ENCODE results near the gene FZD10. TPM values are rescaled to one million over a fixed set of nuclear protein-coding genes. Genes with fewer than 3 reads are reported as not detected.

FZD10 gene
- polyA plus RNA-seq, 1 donor (not counting 4 experiments of a cell fraction or from before 2014, with no cell fraction given) = 0.55 TPM

DNA sequence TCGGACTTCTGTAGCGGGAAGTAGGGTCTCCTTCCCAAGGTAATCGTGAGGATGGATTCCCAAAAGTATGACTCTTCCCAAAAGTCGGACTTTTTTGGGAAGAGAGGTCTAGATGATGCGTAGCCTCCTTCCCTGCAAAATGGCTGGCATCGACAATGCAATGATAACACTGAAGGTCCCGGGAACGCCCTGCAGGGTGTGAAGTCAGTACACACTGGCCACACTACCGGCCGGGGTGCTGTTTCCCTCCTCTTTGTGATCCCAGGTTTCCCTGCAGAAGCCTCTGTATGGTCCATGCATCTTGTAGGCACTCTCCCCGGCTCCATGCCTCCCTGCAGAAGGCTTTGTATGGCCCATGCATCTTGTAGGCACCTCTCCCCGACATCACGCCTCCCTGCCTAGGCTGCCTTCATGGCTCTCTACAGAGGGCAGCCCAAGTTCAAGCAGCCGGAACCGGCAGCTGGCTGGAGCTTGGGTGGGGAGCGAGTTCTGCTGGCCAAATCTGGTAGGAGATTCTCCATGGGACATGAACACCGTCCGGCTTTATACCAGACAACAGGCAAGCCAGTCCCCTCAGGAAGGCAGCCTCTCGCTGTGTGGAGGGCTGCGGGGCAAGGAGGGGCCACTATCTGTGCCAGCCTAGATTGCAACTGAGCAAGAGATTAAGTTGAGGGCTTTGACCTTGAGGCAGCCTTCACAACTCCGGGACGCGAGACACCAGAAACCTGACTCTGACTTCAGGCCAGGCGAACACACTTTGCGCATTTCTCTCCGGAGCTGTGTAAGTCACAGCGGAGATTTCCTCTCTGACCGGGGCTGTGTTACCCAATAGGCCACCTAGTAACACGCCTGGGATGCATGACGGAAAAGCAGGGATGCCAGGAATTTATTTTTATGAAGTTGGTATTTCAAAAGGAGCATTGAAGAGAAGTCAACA lies 23.5 kb downstream of the FZD10 start:
- Histone ChIP-seq H4K20me1 (ENCODE audit: control insufficient read depth, extremely low read depth, insufficient read depth, low read length) (no peaks in the 10 kb centered on the region), H3K27ac (ENCODE audit: control insufficient read depth, insufficient read depth, low read length) (no peak overlapping the region), H3K79me2 (ENCODE audit: control insufficient read depth, insufficient read depth, low read length) (no peaks in the 10 kb centered on the region), H3K4me2 (ENCODE audit: control insufficient read depth, extremely low read depth, insufficient read depth, low read depth, low read length) (no peak overlapping the region), H3K9me3 (ENCODE audit: control insufficient read depth, low read depth, low read length) (no peaks in the 10 kb centered on the region), H3K27me3 (ENCODE audit: control insufficient read depth, extremely low read depth, insufficient read depth, low read length) (no peaks in the 10 kb centered on the region), H3K9me1 (ENCODE audit: control insufficient read depth, extremely low read depth, insufficient read depth, low read length) (no peaks in the 10 kb centered on the region), H3K9ac (ENCODE audit: control insufficient read depth, extremely low read depth, insufficient read depth, low read length) (no peak overlapping the region), H2AFZ (ENCODE audit: control insufficient read depth, low read length) (no peak overlapping the region), H3K4me1 (ENCODE audit: control insufficient read depth, extremely low read depth, insufficient read depth, low read length) (peaks cover 11% of the 10 kb centered on the region), H3K36me3 (ENCODE audit: control insufficient read depth in 2 of 2, extremely low read depth in 1 of 2, insufficient read depth in 2 of 2, low read length in 2 of 2) (no peaks in the 10 kb centered on the region), H3K4me3 (ENCODE audit: control insufficient read depth in 2 of 3, extremely low read depth in 1 of 3, insufficient read depth in 2 of 3, low read depth in 1 of 3, low read length in 3 of 3) (no peak overlapping the region)
- dilution Hi-C loops (cut with MboI; ENCODE audit: extremely low pct_ligation_motif_present, low sequenced_read_pairs) = no loop called here
- FAIRE-seq (no peak), DNase-seq (ENCODE audit: low read depth, low spot score) (no peak)
- TF ChIP-seq, protein P1, sequence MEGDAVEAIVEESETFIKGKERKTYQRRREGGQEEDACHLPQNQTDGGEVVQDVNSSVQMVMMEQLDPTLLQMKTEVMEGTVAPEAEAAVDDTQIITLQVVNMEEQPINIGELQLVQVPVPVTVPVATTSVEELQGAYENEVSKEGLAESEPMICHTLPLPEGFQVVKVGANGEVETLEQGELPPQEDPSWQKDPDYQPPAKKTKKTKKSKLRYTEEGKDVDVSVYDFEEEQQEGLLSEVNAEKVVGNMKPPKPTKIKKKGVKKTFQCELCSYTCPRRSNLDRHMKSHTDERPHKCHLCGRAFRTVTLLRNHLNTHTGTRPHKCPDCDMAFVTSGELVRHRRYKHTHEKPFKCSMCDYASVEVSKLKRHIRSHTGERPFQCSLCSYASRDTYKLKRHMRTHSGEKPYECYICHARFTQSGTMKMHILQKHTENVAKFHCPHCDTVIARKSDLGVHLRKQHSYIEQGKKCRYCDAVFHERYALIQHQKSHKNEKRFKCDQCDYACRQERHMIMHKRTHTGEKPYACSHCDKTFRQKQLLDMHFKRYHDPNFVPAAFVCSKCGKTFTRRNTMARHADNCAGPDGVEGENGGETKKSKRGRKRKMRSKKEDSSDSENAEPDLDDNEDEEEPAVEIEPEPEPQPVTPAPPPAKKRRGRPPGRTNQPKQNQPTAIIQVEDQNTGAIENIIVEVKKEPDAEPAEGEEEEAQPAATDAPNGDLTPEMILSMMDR (optimal IDR thresholded peaks at IDR 0.05 in 1 of 3, IDR thresholded peaks at IDR 0.05 in 1 of 3, conservative IDR thresholded peaks at IDR 0.05 in 1 of 3; ENCODE audit: extremely low read depth in 1 of 3, insufficient read depth in 2 of 3, low read length in 3 of 3) = no peak
- TF ChIP-seq EZH2 (IDR thresholded peaks at IDR 0.05; ENCODE audit: low read length) = no peak

DNA sequence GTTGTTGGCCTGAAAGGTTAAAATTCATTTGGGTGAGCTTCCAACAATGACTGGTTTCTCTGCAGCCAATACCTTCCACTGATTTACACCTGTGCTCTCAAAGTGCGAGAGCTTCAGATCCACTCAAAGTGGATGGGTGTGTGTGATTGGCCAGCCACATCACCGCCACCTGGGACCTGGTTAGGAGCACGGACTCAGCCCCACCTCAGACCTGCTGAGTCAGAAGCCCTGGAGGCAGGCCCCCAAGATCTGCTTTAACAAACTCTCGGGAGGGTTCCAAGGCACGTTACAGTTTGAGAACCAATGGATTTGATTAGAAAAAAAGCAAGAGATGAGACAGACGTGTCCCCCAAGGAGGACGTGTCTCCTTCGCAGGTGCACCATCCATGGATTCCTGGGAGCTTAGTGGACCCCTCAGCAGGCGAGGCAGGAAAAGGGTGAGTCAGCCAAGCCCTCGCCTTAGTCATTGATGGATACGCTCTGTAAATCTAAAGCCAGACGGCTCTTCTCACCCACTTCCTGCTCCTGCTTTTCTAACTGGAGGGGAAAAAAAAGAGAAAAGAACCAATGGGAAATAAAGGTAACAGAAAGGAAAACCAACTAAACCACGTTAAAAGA lies 24.5 kb downstream of the FZD10 start:
- peak; percentile 93 for FAIRE-seq
- Histone ChIP-seq H3K4me1 (ENCODE audit: control insufficient read depth, extremely low read depth, insufficient read depth, low read length) (peaks cover 11% of the 10 kb centered on the region), H3K27me3 (ENCODE audit: control insufficient read depth, extremely low read depth, insufficient read depth, low read length) (no peaks in the 10 kb centered on the region), H4K20me1 (ENCODE audit: control insufficient read depth, extremely low read depth, insufficient read depth, low read length) (no peaks in the 10 kb centered on the region), H3K9ac (ENCODE audit: control insufficient read depth, extremely low read depth, insufficient read depth, low read length) (no peak overlapping the region), H3K27ac (ENCODE audit: control insufficient read depth, insufficient read depth, low read length) (peak overlapping the region; percentile 38), H3K4me2 (ENCODE audit: control insufficient read depth, extremely low read depth, insufficient read depth, low read depth, low read length) (peak overlapping the region; percentile 61), H3K9me1 (ENCODE audit: control insufficient read depth, extremely low read depth, insufficient read depth, low read length) (no peaks in the 10 kb centered on the region), H2AFZ (ENCODE audit: control insufficient read depth, low read length) (no peak overlapping the region), H3K4me3 (ENCODE audit: control insufficient read depth in 2 of 3, extremely low read depth in 1 of 3, insufficient read depth in 2 of 3, low read depth in 1 of 3, low read length in 3 of 3) (no peak overlapping the region), H3K36me3 (ENCODE audit: control insufficient read depth in 2 of 2, extremely low read depth in 1 of 2, insufficient read depth in 2 of 2, low read length in 2 of 2) (no peaks in the 10 kb centered on the region), H3K9me3 (ENCODE audit: control insufficient read depth, low read depth, low read length) (no peaks in the 10 kb centered on the region), H3K79me2 (ENCODE audit: control insufficient read depth, insufficient read depth, low read length) (no peaks in the 10 kb centered on the region)
- no peak for TF ChIP-seq EZH2 (IDR thresholded peaks at IDR 0.05; ENCODE audit: low read length)
- TF ChIP-seq, protein P1 (optimal IDR thresholded peaks at IDR 0.05 in 1 of 3, IDR thresholded peaks at IDR 0.05 in 1 of 3, conservative IDR thresholded peaks at IDR 0.05 in 1 of 3; ENCODE audit: extremely low read depth in 1 of 3, insufficient read depth in 2 of 3, low read length in 3 of 3) = no peak
- DNase-seq (ENCODE audit: low read depth, low spot score) = peak; percentile 69
- dilution Hi-C loops (cut with MboI; ENCODE audit: extremely low pct_ligation_motif_present, low sequenced_read_pairs) = no loop called here

Measured in keratinocyte (primary cell).